Measurements from ENCODE around the gene ERAP2.
"Not testable (repeated sequence)": the region's sequence is repeated elsewhere in the genome, so short reads cannot be mapped to it uniquely, and the experiment has no call there.

Gene ERAP2

GRCh38 chr5:96863949-96864584, 12.2 kb upstream of the ERAP2 start:
- DNase-seq (ENCODE audit: low read depth in 2 of 2) = no peak

- DNase-seq (ENCODE audit: low read depth in 2 of 2) = no peak
Measured at GRCh38 chr5:96864922-96865530, 11.3 kb upstream of the ERAP2 start.

GRCh38 chr5:96868603-96869371, 7.5 kb upstream of the ERAP2 start:
- DNase-seq (ENCODE audit: low read depth in 2 of 2) = no peak

- DNase-seq (ENCODE audit: low read depth in 2 of 2) = no peak
Measured at GRCh38 chr5:96869372-96869641, 7.0 kb upstream of the ERAP2 start.

- DNase-seq (ENCODE audit: low read depth in 2 of 2) = no peak
Measured at GRCh38 chr5:96870094-96871026, 5.9 kb upstream of the ERAP2 start.

GRCh38 chr5:96871027-96871399, 5.3 kb upstream of the ERAP2 start:
- DNase-seq (ENCODE audit: low read depth in 2 of 2) = no peak

GRCh38 chr5:96871686-96872085, 4.6 kb upstream of the ERAP2 start:
- DNase-seq (ENCODE audit: low read depth in 2 of 2) = no peak

- no peak for DNase-seq (ENCODE audit: low read depth in 2 of 2)
Measured at GRCh38 chr5:96873449-96873848, 2.9 kb upstream of the ERAP2 start.

GRCh38 chr5:96874631-96875030, 1.7 kb upstream of the ERAP2 start:
- no peak for DNase-seq (ENCODE audit: low read depth in 2 of 2)

GRCh38 chr5:96875791-96876291, 459 bp upstream of the ERAP2 start:
- no peak for DNase-seq (ENCODE audit: low read depth in 2 of 2)

- not testable (repeated sequence) for DNase-seq (ENCODE audit: low read depth in 2 of 2)
Measured at GRCh38 chr5:96876977-96877469, 723 bp downstream of the ERAP2 start.

GRCh38 chr5:96879665-96880064, 3.4 kb downstream of the ERAP2 start:
- DNase-seq (ENCODE audit: low read depth in 2 of 2) = no peak

GRCh38 chr5:96880444-96881164, 4.3 kb downstream of the ERAP2 start:
- no peak for DNase-seq (ENCODE audit: low read depth in 2 of 2)

GRCh38 chr5:96881511-96882115, 5.3 kb downstream of the ERAP2 start:
- DNase-seq (ENCODE audit: low read depth in 2 of 2) = no peak

- no peak for DNase-seq (ENCODE audit: low read depth in 2 of 2)
Measured at GRCh38 chr5:96883871-96884270, 7.6 kb downstream of the ERAP2 start.

GRCh38 chr5:96884995-96885394, 8.7 kb downstream of the ERAP2 start:
- DNase-seq (ENCODE audit: low read depth in 2 of 2) = no peak

GRCh38 chr5:96885518-96886338, 9.4 kb downstream of the ERAP2 start:
- DNase-seq (ENCODE audit: low read depth in 2 of 2) = no peak

- DNase-seq (ENCODE audit: low read depth in 2 of 2) = no peak
Measured at GRCh38 chr5:96893342-96893741, 17.0 kb downstream of the ERAP2 start.

GRCh38 chr5:96896276-96896675, 20.0 kb downstream of the ERAP2 start:
- DNase-seq (ENCODE audit: low read depth in 2 of 2) = no peak

- no peak for DNase-seq (ENCODE audit: low read depth in 2 of 2)
Measured at GRCh38 chr5:96896806-96897205, 20.5 kb downstream of the ERAP2 start.

Measured in stimulated activated CD8-positive, alpha-beta memory T cell treated with anti-CD3 and anti-CD28 coated beads, Interleukin-2, amount 100 ng/mL, for 48 hours (primary cell).